GM12878 (cell line): ENCODE results near the gene CD83. TPM values are rescaled to one million over a fixed set of nuclear protein-coding genes. Genes with fewer than 3 reads are reported as not detected.

ENCODE experiments used
- ATAC-seq: fragments of 200-7000 bp; cut with Tn5 transposase; 3 replicates; pipeline ENCODE4 v1.9.1; 2020; ENCODE audit warnings: mild to moderate bottlenecking, moderate library complexity
- BruUV-seq: library from RNA; stranded (reverse); fragments of 400-500 nt; replicated peaks from 2 replicates; lab custom pipeline; 2021; lab: Mats Ljungman, UMichigan
- CTCF ChIA-PET: fragments of 300-600 bp; sonication (Branson Sonifier 250); formaldehyde crosslinking; extraction: SDS; loops from one replicate; lab custom pipeline; 2021; ENCODE audit warnings: inconsistent platforms; lab: Yijun Ruan, JAX
- POLR2A ChIA-PET: fragments of 350-600 bp; formaldehyde crosslinking; extraction: SDS; loops from one replicate; lab custom pipeline; 2021; ENCODE audit warnings: inconsistent platforms; lab: Charles Lee
- RAD21 ChIA-PET: fragments of 300-600 bp; sonication (Branson Sonifier 250); formaldehyde crosslinking; loops from one replicate; lab custom pipeline; 2023; ENCODE audit warnings: antibody characterized with exemption; ENCODE audit not compliant: unreplicated experiment; lab: Charles Lee
- SMC1A ChIA-PET: fragments of 300-600 bp; sonication (Branson Sonifier 250); formaldehyde crosslinking; loops from one replicate; lab custom pipeline; 2023; ENCODE audit not compliant: unreplicated experiment, uncharacterized antibody; lab: Charles Lee
- DNase-seq: peaks from one replicate; pipeline ENCODE4 v3.0.0-alpha.2; 2011; ENCODE audit warnings: low read depth, low spot score
- FAIRE-seq: peaks from 3 replicates; lab custom pipeline; 2011; peaks lifted over from hg19 to GRCh38; lab: Jason Lieb, UNC
- H2AFZ ChIP-seq: 2 replicates; pipeline ENCODE4 v1.6.0; 2011; ENCODE audit warnings: low read depth, low read length, control low read depth; ENCODE audit not compliant: control insufficient read depth
- H3K27ac ChIP-seq: 2 replicates; pipeline ENCODE4 v1.5.1; 2011; ENCODE audit warnings: control low read depth; ENCODE audit not compliant: control insufficient read depth, insufficient read depth
- H3K27me3 ChIP-seq, 2 experiments: replicated peaks in 1 of 2; 2 replicates each; pipeline versions ENCODE4 v1.6.0 to v1.6.1; 2011; ENCODE audit warnings: low read length in 1 of 2; ENCODE audit not compliant: control insufficient read depth in 2 of 2, insufficient read depth in 2 of 2
- H3K36me3 ChIP-seq, 2 experiments: 2 replicates each; pipeline ENCODE4 v1.5.1; 2011; ENCODE audit warnings: low read length in 1 of 2; ENCODE audit not compliant: control insufficient read depth in 2 of 2, insufficient read depth in 2 of 2
- H3K4me1 ChIP-seq: 2 replicates; pipeline ENCODE4 v1.6.1; 2011; ENCODE audit warnings: mild to moderate bottlenecking, low read length, moderate library complexity, mixed read lengths; ENCODE audit not compliant: control insufficient read depth, insufficient read depth
- H3K4me2 ChIP-seq: 2 replicates; pipeline ENCODE4 v1.6.0; 2011; ENCODE audit warnings: control low read depth; ENCODE audit not compliant: control insufficient read depth, insufficient read depth
- H3K4me3 ChIP-seq: fragments of 200-600 bp; sonication (generic); 2 replicates; pipeline ENCODE4 v1.5.1; 2016
- H3K79me2 ChIP-seq: 2 replicates; pipeline ENCODE4 v1.6.0; 2011; ENCODE audit warnings: low read length; ENCODE audit not compliant: control insufficient read depth, insufficient read depth
- H3K9ac ChIP-seq: 2 replicates; pipeline ENCODE4 v1.8.0; 2011; ENCODE audit warnings: low read length, control low read depth, mixed read lengths; ENCODE audit not compliant: control insufficient read depth, insufficient read depth
- H3K9me3 ChIP-seq: replicated peaks from 3 replicates; pipeline ENCODE4 v1.5.1; 2011; ENCODE audit warnings: mild to moderate bottlenecking, low read length; ENCODE audit not compliant: control insufficient read depth, insufficient read depth
- H4K20me1 ChIP-seq: 2 replicates; pipeline ENCODE4 v1.6.0; 2011; ENCODE audit not compliant: control insufficient read depth, insufficient read depth
- ATF3 ChIP-seq: IDR thresholded peaks from 2 replicates; pipeline ENCODE4 v1.6.1; 2011; ENCODE audit warnings: low read depth, mild to moderate bottlenecking, low read length, moderate library complexity, borderline replicate concordance; ENCODE audit errors: extremely low read depth
- CEBPZ ChIP-seq: fragments of 150-350 bp; IDR thresholded peaks from 2 replicates; pipeline ENCODE4 v1.6.1; 2016; ENCODE audit warnings: low read depth, low read length
- ELK1 ChIP-seq: IDR thresholded peaks from 2 replicates; pipeline ENCODE4 v1.6.1; 2012; ENCODE audit warnings: low read depth, low read length, improper control_type of control experiment
- JUNB ChIP-seq: IDR thresholded peaks from 2 replicates; pipeline ENCODE4 v1.6.1; 2016; ENCODE audit warnings: antibody characterized with exemption, mild to moderate bottlenecking
- KLF5 ChIP-seq: fragments of 450-650 bp; IDR thresholded peaks from 2 replicates; pipeline ENCODE4 v1.6.1; 2014; ENCODE audit warnings: mild to moderate bottlenecking; ENCODE audit not compliant: partially characterized antibody
- MXI1 ChIP-seq: fragments of 150-350 bp; IDR thresholded peaks from 2 replicates; pipeline ENCODE4 v1.6.1; 2011; ENCODE audit warnings: low read depth, mild to moderate bottlenecking, inconsistent platforms, low read length, improper control_type of control experiment
- MYB ChIP-seq: fragments of 150-350 bp; IDR thresholded peaks from 2 replicates; pipeline ENCODE4 v1.6.1; 2014; ENCODE audit warnings: mild to moderate bottlenecking, low read depth, low read length, borderline replicate concordance
- NR2F1 ChIP-seq: fragments of 450-650 bp; conservative IDR thresholded peaks from 2 replicates; pipeline ENCODE4 v1.6.1; 2017; ENCODE audit warnings: mild to moderate bottlenecking
- POLR2A ChIP-seq: IDR thresholded peaks from 2 replicates; pipeline ENCODE4 v1.6.1; 2011; ENCODE audit warnings: low read depth, mild to moderate bottlenecking, low read length
- RCOR1 ChIP-seq: conservative IDR thresholded peaks from 2 replicates; pipeline ENCODE4 v1.6.1; 2012; ENCODE audit warnings: low read depth, low read length, improper control_type of control experiment
- SIN3A ChIP-seq: IDR thresholded peaks from 2 replicates; pipeline ENCODE4 v1.6.1; 2012; ENCODE audit warnings: low read depth, low read length, improper control_type of control experiment
- STAT3 ChIP-seq: IDR thresholded peaks from 2 replicates; pipeline ENCODE4 v1.6.1; 2011; ENCODE audit warnings: low read depth, low read length, improper control_type of control experiment
- SUZ12 ChIP-seq: fragments of 200-600 bp; sonication (generic); IDR thresholded peaks from one replicate; pipeline ENCODE4 v1.6.1; 2018; ENCODE audit warnings: antibody characterized with exemption, mild to moderate bottlenecking; ENCODE audit not compliant: unreplicated experiment
- TBL1XR1 ChIP-seq: IDR thresholded peaks from 2 replicates; pipeline ENCODE4 v1.6.1; 2012; ENCODE audit warnings: low read depth, low read length, improper control_type of control experiment
- ZNF592 ChIP-seq: fragments of 450-650 bp; IDR thresholded peaks from 2 replicates; pipeline ENCODE4 v1.6.1; 2017; ENCODE audit warnings: mild to moderate bottlenecking, moderate library complexity
- WGBS: methylation state at CpG from one replicate; pipeline ENCODE4 v1.1.6; 2016; ENCODE audit warnings: low lambda C conversion rate; ENCODE audit not compliant: insufficient replicate concordance, insufficient coverage; ENCODE audit errors: missing lambda C conversion rate; 5-methylcytosine and 5-hydroxymethylcytosine counted together
- in situ Hi-C: fragments of 300-500 bp; cut with MboI; formaldehyde crosslinking; loops from 9 replicates; pipeline ENCODE4 v1.14.3; 2018; ENCODE audit warnings: mixed read lengths
- intact Hi-C: fragments of 100-400 bp; cut with micrococcal nuclease; formaldehyde crosslinking; loops from one replicate; pipeline ENCODE4 v1.14.2; 2022; ENCODE audit not compliant: unreplicated experiment
- polyA plus RNA-seq, 11 experiments: library from polyadenylated mRNA; depleted of rRNA in 4 of 11; unstranded in 6 of 11; stranded (reverse) in 5 of 11; fragments of >200 nt; fragmentation: Nextera tagmentation in 4 of 11; fragmentation: Illumina TruSeq in 1 of 11; extraction: Ambion mirVana in 4 of 11; extraction: Trizol in 1 of 11; gene quantifications; 1 replicate in 1 of 11; 2 replicates in 10 of 11; pipeline versions ENCODE4 v1.2.1 to v1.2.3, GENCODE V29; 2011 to 2016; ENCODE audit warnings: inconsistent platforms in 2 of 11, missing spikeins in 2 of 11, low read depth in 1 of 11
- total RNA-seq, 4 experiments: library from RNA; depleted of rRNA in 3 of 4; stranded (reverse); fragments of >200 nt in 3 of 4; fragmentation: Illumina TruSeq in 1 of 4; extraction: Trizol in 1 of 4; gene quantifications; 2 replicates each; pipeline versions ENCODE4 v1.2.1 to v1.2.3, GENCODE V29; 2013 to 2021

CD83 gene
- total and polyA plus RNA-seq, 10 of the 15 experiments (the other 5 are each of a cell fraction or from before 2014, with no cell fraction given): 76.1 to 174 (median 129) TPM

- FAIRE-seq: no peak
Measured at GRCh38 chr6:14084388-14084787, 33.2 kb upstream of the CD83 start.

More at GRCh38 chr6:14084388-14084787, 33.2 kb upstream of the CD83 start:
- no peak for ATAC-seq
- no peak overlapping the region for H3K4me3 ChIP-seq
- H3K27me3 ChIP-seq: no peaks in the 10 kb centered on the region
- no peak overlapping the region for H3K9ac ChIP-seq
- H3K4me2 ChIP-seq: no peak overlapping the region
- no peak for DNase-seq
- no peaks in the 10 kb centered on the region for H3K79me2 ChIP-seq
- H3K4me1 ChIP-seq: peaks cover 23% of the 10 kb centered on the region
- no peak overlapping the region for H2AFZ ChIP-seq
- ChIA-PET POLR2A (interaction anchor here (0.6 to 1.1 kb wide), 3 partner anchors 10 to 35 kb away, joined by 3 read pairs; no protein-coding TSS in a partner anchor), CTCF (interaction anchor here (1.0 to 2.9 kb wide), 3 partner anchors 16 to 45 kb away, joined by 3 to 13 read pairs (median 7); no protein-coding TSS in a partner anchor), SMC1A (interaction anchor here (1.3 to 16.9 kb wide), 3 partner anchors 9 to 742 kb away, joined by 3 to 319 read pairs (median 226); no protein-coding TSS in a partner anchor)
- H3K9me3 ChIP-seq: no peaks in the 10 kb centered on the region
- no peak for TF ChIP-seq ATF3
- no peak for TF ChIP-seq SUZ12
- no peak for TF ChIP-seq MYB
- TF ChIP-seq ELK1: no peak
- TF ChIP-seq SIN3A: no peak
- no peak for TF ChIP-seq MXI1
- no peak for TF ChIP-seq POLR2A
- TF ChIP-seq STAT3: no peak
- TF ChIP-seq KLF5: no peak
- no peak for TF ChIP-seq JUNB
- TF ChIP-seq ZNF592: no peak
- no peak for TF ChIP-seq RCOR1
- no peak for TF ChIP-seq TBL1XR1
- TF ChIP-seq CEBPZ: no peak
- TF ChIP-seq NR2F1: no peak
- TF ChIP-seq, all 136 proteins: peak for 0
- intact Hi-C loops (no loop called here), in situ Hi-C loops (no loop called here)
- H4K20me1 ChIP-seq: no peaks in the 10 kb centered on the region
- H3K36me3 ChIP-seq: no peaks in the 10 kb centered on the region
- no peak overlapping the region for H3K27ac ChIP-seq
- no TSS peak for BruUV-seq
- 74% methylated on average over 11 of the region's 11 CpGs for WGBS
- RAD21 ChIA-PET: interaction anchor here (0.7 to 1.1 kb wide), 2 partner anchors 9 to 17 kb away, joined by 3 to 7 read pairs; no protein-coding TSS in a partner anchor
